Hypothalamus (tissue), 51 donors: ENCODE results near the gene TMEM208.

Experiments used
- DNase-seq, 51 donors: peaks; one replicate each; lab custom pipeline; 2025; lab: John Stamatoyannopoulos, UW

Gene TMEM208

GRCh38 chr16:67268136-67268579 lies 41.2 kb downstream of the TMEM208 start:
- DNase-seq = no peak

- no peak for DNase-seq
Measured at GRCh38 chr16:67269766-67270165, 42.8 kb downstream of the TMEM208 start.

- DNase-seq = no peak
Measured at GRCh38 chr16:67270931-67271338, 44.0 kb downstream of the TMEM208 start.

- DNase-seq = no peak
Measured at GRCh38 chr16:67271446-67271845, 44.5 kb downstream of the TMEM208 start.

GRCh38 chr16:67275321-67275720 lies 48.4 kb downstream of the TMEM208 start:
- DNase-seq = no peak

GRCh38 chr16:67277294-67277998 lies 50.5 kb downstream of the TMEM208 start:
- peak in 4 of 51 donors; percentile 8 to 45 (median 12) for DNase-seq

- no peak for DNase-seq
Measured at GRCh38 chr16:67277999-67278772, 51.3 kb downstream of the TMEM208 start.
